Activated T-helper 1 cell treated with anti-CD3 and anti-CD28 coated beads, Interleukin-12 subunit alpha, Interleukin-12 subunit beta, Interleukin-2, Interleukin-4 antibody, amounts not matched to agents 30 ng/mL and 10 ng/mL and 1 ng/mL, durations not matched to agents 14 hours and 24 hours and 36 hours (primary cell): ENCODE results near the gene DNM3. TPM values are rescaled to one million over a fixed set of nuclear protein-coding genes. Genes with fewer than 3 reads are reported as not detected.
A peak's percentile ranks its signal among the peaks of the same experiment; 100 is the strongest.

Source experiments
- DNase-seq: peaks from one replicate; pipeline ENCODE4 v3.0.0; 2021; ENCODE audit warnings: low spot score
- H3K27ac Mint-ChIP-seq: one replicate; pipeline ENCODE4 v1.8.0; 2021; ENCODE audit warnings: mild to moderate bottlenecking, mixed read lengths
- H3K27me3 Mint-ChIP-seq: one replicate; pipeline ENCODE4 v1.8.0; 2022; ENCODE audit warnings: mild to moderate bottlenecking, moderate library complexity, mixed read lengths; ENCODE audit not compliant: insufficient read depth
- H3K36me3 Mint-ChIP-seq: one replicate; pipeline ENCODE4 v1.8.0; 2021; ENCODE audit warnings: low read depth, mixed read lengths
- H3K4me1 Mint-ChIP-seq: one replicate; pipeline ENCODE4 v1.8.0; 2021; ENCODE audit warnings: low read depth, mixed read lengths
- H3K4me3 Mint-ChIP-seq: one replicate; pipeline ENCODE4 v1.8.0; 2021; ENCODE audit warnings: mild to moderate bottlenecking, moderate library complexity, mixed read lengths
- H3K9me3 Mint-ChIP-seq: one replicate; pipeline ENCODE4 v1.8.0; 2021; ENCODE audit warnings: mixed read lengths
- intact Hi-C: fragments of 100-400 bp; cut with micrococcal nuclease; formaldehyde crosslinking; loops from one replicate; pipeline ENCODE4 v1.15.1; 2024
- total RNA-seq: library from RNA; stranded (reverse); gene quantifications from 2 replicates; pipeline ENCODE4 v1.2.3, GENCODE V29; 2022

Gene DNM3
- total RNA-seq, 1 donor from 2014 or later: 0.62 TPM

- Mint-ChIP-seq H3K9me3 (peaks cover 10% of the 10 kb centered on the region), H3K27ac (peak overlapping the region; percentile 87), H3K4me1 (peaks cover 7% of the 10 kb centered on the region), H3K27me3 (peaks cover 3% of the 10 kb centered on the region), H3K36me3 (peaks cover 6% of the 10 kb centered on the region), H3K4me3 (peak overlapping the region; percentile 23)
- intact Hi-C loops: loop anchor here (1.0 to 5.0 kb wide), 5 partner anchors 27 to 204 kb away; no protein-coding TSS in a partner anchor
- no peak for DNase-seq
These were observed 313.3 kb downstream of the DNM3 start for GRCh38 chr1:172154551-172154950.

GRCh38 chr1:172155766-172156165, 314.5 kb downstream of the DNM3 start:
- no peak overlapping the region for H3K4me3 Mint-ChIP-seq
- H3K4me1 Mint-ChIP-seq: peaks cover 7% of the 10 kb centered on the region
- no peak overlapping the region for H3K27ac Mint-ChIP-seq
- H3K36me3 Mint-ChIP-seq: peaks cover 6% of the 10 kb centered on the region
- intact Hi-C loops: loop anchor here (2.0 kb wide), 1 partner anchor 115 kb away; no protein-coding TSS in a partner anchor
- no peak for DNase-seq
- H3K27me3 Mint-ChIP-seq: peaks cover 3% of the 10 kb centered on the region
- H3K9me3 Mint-ChIP-seq: peaks cover 10% of the 10 kb centered on the region

- DNase-seq: no peak
- H3K36me3 Mint-ChIP-seq: peaks cover 3% of the 10 kb centered on the region
- intact Hi-C loops: no loop called here
- no peak overlapping the region for H3K27ac Mint-ChIP-seq
- no peaks in the 10 kb centered on the region for H3K4me1 Mint-ChIP-seq
- H3K9me3 Mint-ChIP-seq: no peaks in the 10 kb centered on the region
- no peak overlapping the region for H3K4me3 Mint-ChIP-seq
- H3K27me3 Mint-ChIP-seq: no peaks in the 10 kb centered on the region
These were observed 320.9 kb downstream of the DNM3 start for GRCh38 chr1:172162236-172162635.

- H3K27ac Mint-ChIP-seq: no peak overlapping the region
- no peaks in the 10 kb centered on the region for H3K4me1 Mint-ChIP-seq
- H3K36me3 Mint-ChIP-seq: peaks cover 3% of the 10 kb centered on the region
- intact Hi-C loops: no loop called here
- DNase-seq: no peak
- no peaks in the 10 kb centered on the region for H3K27me3 Mint-ChIP-seq
- no peak overlapping the region for H3K4me3 Mint-ChIP-seq
- H3K9me3 Mint-ChIP-seq: no peaks in the 10 kb centered on the region
These were observed 322.4 kb downstream of the DNM3 start for GRCh38 chr1:172163498-172164215.

DNA sequence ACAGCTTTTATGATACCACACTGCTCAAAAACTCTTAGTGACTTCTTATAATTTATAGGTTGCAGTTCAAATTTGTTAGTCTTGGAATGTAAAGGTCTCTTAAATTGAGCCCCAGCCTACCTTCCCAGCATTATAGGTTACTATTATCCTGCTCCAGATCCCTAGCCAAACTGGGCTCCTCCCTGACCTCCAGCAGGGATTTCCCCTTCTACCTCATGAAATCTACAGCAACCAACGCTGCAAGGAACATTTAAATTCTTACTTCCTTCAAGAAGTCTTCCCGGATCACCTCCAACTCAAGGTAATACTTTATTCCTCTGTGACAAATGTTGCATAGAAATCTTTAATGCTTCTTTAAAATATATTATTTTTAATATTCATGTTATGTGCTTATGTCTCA, 324.1 kb downstream of the DNM3 start:
- intact Hi-C loops: no loop called here
- H3K27me3 Mint-ChIP-seq: no peaks in the 10 kb centered on the region

GRCh38 chr1:172167796-172168596, 326.7 kb downstream of the DNM3 start:
- Mint-ChIP-seq H3K27me3 (no peaks in the 10 kb centered on the region), H3K4me1 (no peaks in the 10 kb centered on the region), H3K4me3 (no peak overlapping the region), H3K36me3 (no peaks in the 10 kb centered on the region), H3K27ac (no peak overlapping the region), H3K9me3 (no peaks in the 10 kb centered on the region)
- no peak for DNase-seq
- intact Hi-C loops: no loop called here

More for the DNA sequence above, 324.1 kb downstream of the DNM3 start:
- Mint-ChIP-seq H3K36me3 (peaks cover 3% of the 10 kb centered on the region), H3K4me3 (no peak overlapping the region), H3K27ac (no peak overlapping the region), H3K9me3 (no peaks in the 10 kb centered on the region), H3K4me1 (no peaks in the 10 kb centered on the region)
- DNase-seq: no peak

DNA sequence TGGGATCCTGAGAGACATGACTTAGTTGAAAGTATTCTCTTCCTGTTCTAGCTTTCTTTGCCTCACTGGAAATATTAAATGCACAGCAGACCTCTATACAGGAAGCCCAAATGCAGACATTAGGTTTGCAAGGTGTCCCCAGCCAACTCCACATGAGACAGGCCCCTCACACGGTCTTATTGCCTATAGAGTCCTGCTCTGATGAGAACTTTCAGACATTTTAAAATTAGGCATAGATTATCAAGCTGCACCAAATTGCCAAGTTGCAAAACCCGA, 327.2 kb downstream of the DNM3 start:
- H3K36me3 Mint-ChIP-seq: no peaks in the 10 kb centered on the region
- no peak overlapping the region for H3K27ac Mint-ChIP-seq
- no peaks in the 10 kb centered on the region for H3K4me1 Mint-ChIP-seq
- DNase-seq: no peak
- no peaks in the 10 kb centered on the region for H3K9me3 Mint-ChIP-seq
- H3K27me3 Mint-ChIP-seq: no peaks in the 10 kb centered on the region
- H3K4me3 Mint-ChIP-seq: no peak overlapping the region
- intact Hi-C loops: no loop called here

DNA sequence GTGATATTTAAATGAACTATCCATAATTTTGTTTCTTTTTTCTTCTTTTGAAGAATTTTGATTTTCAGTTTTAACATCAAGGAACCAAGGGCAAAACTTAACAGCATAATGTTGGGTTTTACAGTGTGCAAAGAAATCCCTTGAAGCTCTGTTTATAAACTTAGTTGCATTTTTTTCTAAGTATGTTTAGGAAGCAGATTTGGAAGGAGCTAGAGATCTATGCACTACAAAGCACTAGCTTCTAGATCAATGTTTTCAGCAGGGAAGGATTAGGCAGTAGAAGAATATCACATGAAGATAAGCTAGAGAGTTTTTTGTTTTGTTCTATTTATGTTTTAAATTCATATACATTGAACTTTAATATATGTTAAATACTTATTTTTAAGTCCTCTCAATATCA, 328.5 kb downstream of the DNM3 start:
- H3K9me3 Mint-ChIP-seq: no peaks in the 10 kb centered on the region
- no peaks in the 10 kb centered on the region for H3K27me3 Mint-ChIP-seq
- no peak overlapping the region for H3K4me3 Mint-ChIP-seq
- H3K27ac Mint-ChIP-seq: no peak overlapping the region
- no peak for DNase-seq
- no peaks in the 10 kb centered on the region for H3K4me1 Mint-ChIP-seq
- peaks cover 2% of the 10 kb centered on the region for H3K36me3 Mint-ChIP-seq
- intact Hi-C loops: loop anchor here (10.0 kb wide), 1 partner anchor 855 kb away; the partner anchor contains the start of gene FMO4

DNA sequence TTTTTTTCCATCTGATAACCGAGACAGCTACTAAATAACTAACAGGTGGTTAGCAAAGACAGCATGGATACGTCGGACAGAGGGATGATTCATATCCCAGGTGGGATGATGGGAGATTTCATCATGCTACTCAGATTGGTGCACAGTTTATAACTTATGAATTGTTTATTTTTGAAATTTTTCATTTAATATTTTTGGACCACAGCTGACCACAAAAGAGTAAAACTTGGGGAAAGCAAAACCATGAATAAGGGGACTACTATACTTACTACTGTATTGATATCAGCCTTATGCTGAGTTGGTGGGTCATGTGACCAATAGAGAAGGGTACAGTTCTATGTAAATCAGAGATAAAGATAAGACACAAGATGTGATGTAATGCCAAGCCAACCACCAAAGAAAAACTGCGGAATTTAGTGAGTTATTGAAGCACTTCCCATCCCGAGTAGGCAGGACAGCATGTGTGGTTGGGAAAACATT, 331.1 kb downstream of the DNM3 start:
- Mint-ChIP-seq H3K9me3 (no peaks in the 10 kb centered on the region), H3K36me3 (peaks cover 2% of the 10 kb centered on the region), H3K27ac (no peak overlapping the region), H3K4me3 (no peak overlapping the region), H3K27me3 (no peaks in the 10 kb centered on the region), H3K4me1 (no peaks in the 10 kb centered on the region)
- intact Hi-C loops: loop anchor here (10.0 kb wide), 1 partner anchor 858 kb away; the partner anchor contains the start of gene FMO4
- no peak for DNase-seq

GRCh38 chr1:172176206-172176605, 334.9 kb downstream of the DNM3 start:
- Mint-ChIP-seq H3K27me3 (no peaks in the 10 kb centered on the region), H3K4me1 (peaks cover 14% of the 10 kb centered on the region), H3K36me3 (peaks cover 3% of the 10 kb centered on the region), H3K27ac (no peak overlapping the region), H3K4me3 (no peak overlapping the region), H3K9me3 (no peaks in the 10 kb centered on the region)
- DNase-seq: no peak
- intact Hi-C loops: loop anchor here (10.0 kb wide), 1 partner anchor 861 kb away; the partner anchor contains the start of gene FMO4

DNA sequence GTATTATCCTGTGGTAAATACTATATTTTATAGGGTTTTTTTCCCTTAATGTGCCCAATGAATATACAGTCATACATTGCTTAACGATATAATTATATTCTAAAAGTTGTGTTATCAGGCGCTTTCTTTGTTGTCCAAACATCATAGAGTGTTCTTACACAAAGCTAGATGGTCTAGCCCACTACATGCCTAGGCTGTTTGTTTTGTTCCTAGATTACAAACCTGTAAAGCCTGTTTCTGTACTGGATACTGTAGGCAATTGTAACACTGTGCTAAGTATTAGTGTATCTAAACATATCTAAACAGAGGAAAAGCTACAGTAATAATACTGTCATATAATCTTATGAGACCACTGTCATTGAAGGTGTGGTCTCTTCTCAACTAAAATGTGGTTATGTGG, 336.6 kb downstream of the DNM3 start:
- intact Hi-C loops: loop anchor here (10.0 kb wide), 1 partner anchor 863 kb away; the partner anchor contains the start of gene FMO4
- Mint-ChIP-seq H3K36me3 (peaks cover 4% of the 10 kb centered on the region), H3K4me1 (peaks cover 30% of the 10 kb centered on the region), H3K9me3 (no peaks in the 10 kb centered on the region), H3K4me3 (no peak overlapping the region), H3K27ac (no peak overlapping the region), H3K27me3 (no peaks in the 10 kb centered on the region)
- no peak for DNase-seq

DNA sequence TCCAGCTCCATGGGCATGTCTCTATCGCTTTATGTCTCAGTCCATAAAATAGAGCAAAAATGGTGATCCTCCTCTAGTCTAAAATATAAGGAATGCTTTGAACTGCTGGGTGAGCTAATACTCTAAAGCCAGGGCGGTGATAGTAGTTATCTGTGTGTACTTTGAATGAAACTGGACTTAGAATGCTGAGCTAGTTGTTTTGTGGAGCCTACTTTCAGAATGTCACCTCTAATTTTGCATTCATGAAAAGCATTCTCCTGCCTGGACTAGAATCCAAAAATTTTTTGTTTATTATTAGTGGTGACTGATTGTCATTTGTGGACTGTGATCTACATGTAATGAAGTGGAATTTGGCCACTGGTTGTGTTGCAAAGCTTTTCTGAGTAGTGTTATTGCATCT, 337.6 kb downstream of the DNM3 start:
- Mint-ChIP-seq H3K36me3 (peaks cover 5% of the 10 kb centered on the region), H3K9me3 (no peaks in the 10 kb centered on the region), H3K4me1 (peaks cover 32% of the 10 kb centered on the region), H3K27ac (no peak overlapping the region), H3K27me3 (no peaks in the 10 kb centered on the region), H3K4me3 (no peak overlapping the region)
- intact Hi-C loops: loop anchor here (10.0 kb wide), 1 partner anchor 864 kb away; the partner anchor contains the start of gene FMO4
- DNase-seq: no peak

- no peak overlapping the region for H3K4me3 Mint-ChIP-seq
- H3K27ac Mint-ChIP-seq: no peak overlapping the region
- no peaks in the 10 kb centered on the region for H3K9me3 Mint-ChIP-seq
- intact Hi-C loops: loop anchor here (5.0 to 10.0 kb wide), 4 partner anchors 43 to 865 kb away; partner anchors contain the start of genes FMO4 and SUCO
- H3K4me1 Mint-ChIP-seq: peaks cover 42% of the 10 kb centered on the region
- H3K36me3 Mint-ChIP-seq: peaks cover 3% of the 10 kb centered on the region
- no peaks in the 10 kb centered on the region for H3K27me3 Mint-ChIP-seq
- DNase-seq: no peak
These were observed 338.6 kb downstream of the DNM3 start for GRCh38 chr1:172179918-172180317.
